Lower leg skin (tissue), 4 donors: ENCODE data around the gene KRTAP5-6. TPM values are rescaled to one million over a fixed set of nuclear protein-coding genes. Genes with fewer than 3 reads are reported as not detected.
A peak's percentile ranks its signal among the peaks of the same experiment; 100 is the strongest.

ENCODE experiments used
- DNase-seq, 2 donors: peaks; one replicate each; pipeline ENCODE4 v3.0.0-alpha.2; 2019; ENCODE audit warnings: low spot score in 2 of 2
- H3K4me3 ChIP-seq: fragments of 200-600 bp; sonication (generic); 2 replicates; pipeline ENCODE4 v1.5.1; 2017; ENCODE audit warnings: mild to moderate bottlenecking, low read depth; ENCODE audit not compliant: poor library complexity, severe bottlenecking
- POLR2A ChIP-seq, 2 donors: fragments of 450-650 bp; IDR thresholded peaks; one replicate each; pipeline ENCODE4 v1.6.1; 2016 to 2017; ENCODE audit warnings: antibody characterized with exemption in 2 of 2, mild to moderate bottlenecking in 1 of 2, moderate library complexity in 1 of 2
- WGBS, 2 donors: methylation state at CpG; one replicate each; pipeline ENCODE4 v1.1.5; 2018; 5-methylcytosine and 5-hydroxymethylcytosine counted together
- intact Hi-C: fragments of 100-400 bp; cut with DNase I; formaldehyde crosslinking; loops from one replicate; pipeline ENCODE4 v1.15.0; 2023; ENCODE audit warnings: low total_unique reads
- total RNA-seq, 4 donors: library from RNA; depleted of rRNA; stranded (reverse); fragments of >200 nt; gene quantifications; one replicate each; pipeline ENCODE4 v1.1.0, GENCODE V29; 2016
- TF ChIP-seq, protein P1 (sequence below), 3 donors: fragments of 450-650 bp; IDR thresholded peaks; one replicate each; pipeline ENCODE4 v1.5.1; 2016; ENCODE audit warnings: antibody characterized with exemption in 3 of 3, mild to moderate bottlenecking in 3 of 3, moderate library complexity in 2 of 3

The KRTAP5-6 gene
- total RNA-seq, 4 donors from 2014 or later, result 6.7 TPM; not detected in 3

DNA sequence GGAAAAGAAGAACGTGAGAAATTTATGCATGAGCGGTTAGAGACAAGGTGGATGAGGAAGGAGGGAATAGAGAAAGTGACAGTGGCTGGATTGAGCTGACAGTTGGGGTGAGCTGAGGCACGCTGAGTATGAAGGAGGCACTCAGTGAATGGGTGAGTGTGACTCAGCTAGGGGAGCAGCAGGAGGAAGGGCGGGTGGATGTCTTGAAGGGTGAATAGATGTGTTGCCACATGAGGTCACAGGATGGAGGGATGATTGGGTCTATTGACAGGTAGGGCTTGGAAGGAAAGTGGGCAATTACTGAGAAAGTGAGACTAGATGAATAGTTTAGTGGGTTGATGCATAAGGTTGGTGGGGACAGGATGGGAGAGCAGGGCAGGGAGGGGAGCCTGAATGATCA, 45.4 kb downstream of the KRTAP5-6 start:
- DNase-seq, result peak in 1 of 2 donors; percentile 74
- intact Hi-C loops, result no loop called here
- TF ChIP-seq, protein P1, sequence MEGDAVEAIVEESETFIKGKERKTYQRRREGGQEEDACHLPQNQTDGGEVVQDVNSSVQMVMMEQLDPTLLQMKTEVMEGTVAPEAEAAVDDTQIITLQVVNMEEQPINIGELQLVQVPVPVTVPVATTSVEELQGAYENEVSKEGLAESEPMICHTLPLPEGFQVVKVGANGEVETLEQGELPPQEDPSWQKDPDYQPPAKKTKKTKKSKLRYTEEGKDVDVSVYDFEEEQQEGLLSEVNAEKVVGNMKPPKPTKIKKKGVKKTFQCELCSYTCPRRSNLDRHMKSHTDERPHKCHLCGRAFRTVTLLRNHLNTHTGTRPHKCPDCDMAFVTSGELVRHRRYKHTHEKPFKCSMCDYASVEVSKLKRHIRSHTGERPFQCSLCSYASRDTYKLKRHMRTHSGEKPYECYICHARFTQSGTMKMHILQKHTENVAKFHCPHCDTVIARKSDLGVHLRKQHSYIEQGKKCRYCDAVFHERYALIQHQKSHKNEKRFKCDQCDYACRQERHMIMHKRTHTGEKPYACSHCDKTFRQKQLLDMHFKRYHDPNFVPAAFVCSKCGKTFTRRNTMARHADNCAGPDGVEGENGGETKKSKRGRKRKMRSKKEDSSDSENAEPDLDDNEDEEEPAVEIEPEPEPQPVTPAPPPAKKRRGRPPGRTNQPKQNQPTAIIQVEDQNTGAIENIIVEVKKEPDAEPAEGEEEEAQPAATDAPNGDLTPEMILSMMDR (IDR thresholded peaks at IDR 0.05), result no peak
- WGBS, 2 donors, result 60 to 65% methylated on average over 4 of the region's 4 CpGs
- H3K4me3 ChIP-seq, result no peak overlapping the region

DNA sequence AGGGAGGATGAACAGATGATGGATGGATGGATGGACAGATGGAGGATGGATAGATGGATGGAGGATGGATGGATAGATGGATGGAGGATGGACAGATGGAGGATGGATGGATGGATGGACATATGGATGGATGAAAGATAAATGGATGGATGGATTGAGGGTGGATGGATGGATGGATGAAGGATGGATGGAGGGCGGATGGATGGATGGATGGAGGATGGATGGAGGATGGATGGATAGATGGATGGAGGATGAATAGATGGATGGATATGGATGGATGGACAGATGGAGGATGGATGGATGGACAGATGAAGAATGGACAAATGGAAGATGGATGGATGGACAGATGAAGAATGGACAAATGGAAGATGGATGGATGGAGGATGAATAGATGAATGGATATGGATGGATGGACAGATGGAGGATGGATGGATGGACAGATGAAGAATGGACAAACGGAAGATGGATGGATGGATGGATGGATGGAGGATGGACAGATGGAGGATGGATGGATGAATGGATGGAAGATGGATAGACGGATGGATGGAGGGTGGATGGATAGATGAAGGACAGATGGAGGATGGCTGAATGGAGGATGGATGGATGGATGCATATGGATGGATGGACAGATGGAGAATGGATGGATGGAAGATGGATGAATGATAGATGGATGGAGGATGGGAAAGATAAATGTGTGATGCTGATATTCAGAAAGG, 46.0 kb downstream of the KRTAP5-6 start:
- TF ChIP-seq POLR2A (IDR thresholded peaks at IDR 0.05), result no peak
- TF ChIP-seq, protein P1 (IDR thresholded peaks at IDR 0.05), result no peak
- WGBS, 2 donors, result 83 to 91% methylated on average over 3 of the region's 3 CpGs
- intact Hi-C loops, result no loop called here
- DNase-seq, result peak in 1 of 2 donors; percentile 1
- no peak overlapping the region for H3K4me3 ChIP-seq

GRCh38 chr11:1743585-1744136, 46.7 kb downstream of the KRTAP5-6 start:
- TF ChIP-seq POLR2A (IDR thresholded peaks at IDR 0.05), result no peak
- TF ChIP-seq, protein P1 (IDR thresholded peaks at IDR 0.05), result no peak
- H3K4me3 ChIP-seq, result no peak overlapping the region
- intact Hi-C loops, result no loop called here
- DNase-seq, result peak in 1 of 2 donors; percentile 82
- 72 to 76% methylated on average over 10 of the region's 10 CpGs for WGBS, 2 donors

GRCh38 chr11:1744137-1744886, 47.3 kb downstream of the KRTAP5-6 start:
- peak in 1 of 2 donors; percentile 90 for DNase-seq
- intact Hi-C loops, result no loop called here
- H3K4me3 ChIP-seq, result no peak overlapping the region
- no peak for TF ChIP-seq POLR2A (IDR thresholded peaks at IDR 0.05)
- TF ChIP-seq, protein P1 (IDR thresholded peaks at IDR 0.05), result no peak
- 48 to 71% methylated on average over 23 of the region's 23 CpGs for WGBS, 2 donors

DNA sequence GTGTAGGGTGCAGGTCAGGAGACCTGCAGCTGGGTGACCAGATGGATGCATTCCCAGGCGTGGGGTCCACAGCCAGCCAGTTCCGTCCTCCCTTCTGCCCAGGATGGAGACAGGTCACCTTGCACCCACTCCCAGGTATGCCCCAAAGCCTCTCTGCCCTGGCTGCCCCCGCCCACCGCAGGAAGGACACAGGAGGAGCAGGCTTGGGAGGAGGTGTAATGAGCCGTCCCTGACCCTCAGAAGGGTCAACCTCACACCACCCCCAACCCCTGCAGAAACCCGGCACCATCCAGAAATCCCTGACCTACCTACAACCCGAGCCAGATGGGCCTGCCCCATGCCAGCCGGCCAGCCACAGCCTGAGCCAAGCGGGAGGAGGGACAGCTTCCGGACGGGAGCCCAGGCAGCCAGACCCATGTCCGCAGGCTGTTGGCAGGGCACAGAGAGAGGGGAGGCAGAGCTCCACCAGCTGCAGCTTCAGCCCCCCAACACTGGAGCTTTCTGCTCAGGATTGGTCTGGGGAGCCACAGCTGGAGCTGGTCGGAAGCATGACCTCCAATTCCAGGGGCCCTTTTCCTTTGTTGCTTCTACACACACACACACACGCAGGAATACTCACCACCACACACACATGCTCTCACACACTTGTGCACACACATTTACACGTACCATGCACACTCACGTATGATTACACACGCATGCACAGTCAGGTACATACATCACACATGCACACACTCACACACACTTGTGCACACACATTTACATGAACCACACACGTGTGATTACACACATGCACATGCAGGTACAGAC, 48.1 kb downstream of the KRTAP5-6 start:
- intact Hi-C loops, result no loop called here
- TF ChIP-seq, protein P1 (IDR thresholded peaks at IDR 0.05), result no peak
- peak in 1 of 2 donors; percentile 85 for DNase-seq

More for the DNA sequence above, 48.1 kb downstream of the KRTAP5-6 start:
- H3K4me3 ChIP-seq, result no peak overlapping the region
- 64 to 80% methylated on average over 18 of the region's 18 CpGs for WGBS, 2 donors
